Neural crest cell (in vitro differentiated cells): ENCODE results near the gene MUC2. TPM values are rescaled to one million over a fixed set of nuclear protein-coding genes. Genes with fewer than 3 reads are reported as not detected.

Experiments used
- DNase-seq: peaks from one replicate; pipeline ENCODE4 v3.0.0; 2021; ENCODE audit warnings: low read depth, mixed read lengths, low spot score
- H3K27ac Mint-ChIP-seq: one replicate; pipeline ENCODE4 v1.8.0; 2021; ENCODE audit warnings: mild to moderate bottlenecking, mixed read lengths; ENCODE audit not compliant: unreplicated experiment
- H3K27me3 Mint-ChIP-seq: 2 replicates; pipeline ENCODE4 v1.8.0; 2021; ENCODE audit warnings: low read depth, mild to moderate bottlenecking, mixed read lengths
- H3K36me3 Mint-ChIP-seq: 2 replicates; pipeline ENCODE4 v1.8.0; 2021; ENCODE audit warnings: low read depth, mild to moderate bottlenecking, mixed read lengths
- H3K4me1 Mint-ChIP-seq: 2 replicates; pipeline ENCODE4 v1.8.0; 2021; ENCODE audit warnings: mixed read lengths
- H3K4me3 Mint-ChIP-seq: one replicate; pipeline ENCODE4 v1.8.0; 2021; ENCODE audit warnings: mild to moderate bottlenecking, mixed read lengths
- H3K9me3 Mint-ChIP-seq: 2 replicates; pipeline ENCODE4 v1.8.0; 2021; ENCODE audit warnings: mixed read lengths
- CTCF ChIP-seq: fragments of 200-600 bp; sonication (generic); conservative IDR thresholded peaks from 2 replicates; pipeline ENCODE4 v1.5.0; 2021; ENCODE audit warnings: antibody characterized with exemption, mild to moderate bottlenecking
- total RNA-seq: library from RNA; stranded (reverse); gene quantifications from 2 replicates; pipeline ENCODE4 v1.2.1, GENCODE V29; 2021

The MUC2 gene
- total RNA-seq, 1 donor from 2014 or later, result not detected

- DNase-seq, result no peak
- no peak overlapping the region for H3K4me3 Mint-ChIP-seq
These were observed 14.9 kb upstream of the MUC2 start for GRCh38 chr11:1059759-1060158.

GRCh38 chr11:1060410-1060809 lies 14.3 kb upstream of the MUC2 start:
- Mint-ChIP-seq H3K4me3 (no peak overlapping the region), H3K36me3 (peaks cover 2% of the 10 kb centered on the region), H3K27me3 (peaks cover 22% of the 10 kb centered on the region), H3K4me1 (peaks cover 11% of the 10 kb centered on the region), H3K9me3 (peaks cover 2% of the 10 kb centered on the region), H3K27ac (no peak overlapping the region)
- no peak for DNase-seq
- TF ChIP-seq CTCF, result no peak

More at GRCh38 chr11:1059759-1060158, 14.9 kb upstream of the MUC2 start:
- no peak for TF ChIP-seq CTCF
- H3K27me3 Mint-ChIP-seq, result peaks cover 22% of the 10 kb centered on the region
- H3K9me3 Mint-ChIP-seq, result peaks cover 2% of the 10 kb centered on the region
- peaks cover 11% of the 10 kb centered on the region for H3K4me1 Mint-ChIP-seq
- H3K36me3 Mint-ChIP-seq, result peaks cover 2% of the 10 kb centered on the region
- no peak overlapping the region for H3K27ac Mint-ChIP-seq

- Mint-ChIP-seq H3K4me1 (peaks cover 11% of the 10 kb centered on the region), H3K9me3 (peaks cover 2% of the 10 kb centered on the region), H3K4me3 (no peak overlapping the region), H3K36me3 (peaks cover 2% of the 10 kb centered on the region), H3K27me3 (peaks cover 27% of the 10 kb centered on the region), H3K27ac (no peak overlapping the region)
- TF ChIP-seq CTCF, result no peak
- no peak for DNase-seq
These were observed 13.6 kb upstream of the MUC2 start for GRCh38 chr11:1060852-1061616.

GRCh38 chr11:1062075-1062820 lies 12.4 kb upstream of the MUC2 start:
- DNase-seq, result no peak
- peaks cover 2% of the 10 kb centered on the region for H3K9me3 Mint-ChIP-seq
- peaks cover 34% of the 10 kb centered on the region for H3K27me3 Mint-ChIP-seq

DNA sequence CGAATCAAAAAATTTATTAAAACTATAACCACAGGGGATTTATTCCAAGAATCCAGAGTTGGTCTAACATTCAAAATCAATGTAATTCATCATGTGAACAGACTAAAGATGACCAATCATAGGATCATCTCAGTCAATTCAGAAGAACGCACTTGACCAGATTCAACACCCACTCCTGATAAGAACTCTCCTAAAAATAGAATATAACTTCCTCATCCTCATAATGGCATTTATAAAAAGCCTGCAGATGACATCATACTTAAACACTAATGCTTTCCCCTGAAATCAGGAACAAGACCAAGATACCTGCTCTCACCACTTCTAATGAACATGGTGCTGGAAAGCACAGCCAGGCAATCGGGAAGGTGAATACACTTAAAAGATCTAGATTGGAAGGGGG lies 10.5 kb upstream of the MUC2 start:
- no peak overlapping the region for H3K27ac Mint-ChIP-seq
- TF ChIP-seq CTCF, result no peak
- H3K9me3 Mint-ChIP-seq, result peaks cover 2% of the 10 kb centered on the region
- peaks cover 42% of the 10 kb centered on the region for H3K27me3 Mint-ChIP-seq
- peaks cover 16% of the 10 kb centered on the region for H3K4me1 Mint-ChIP-seq
- DNase-seq, result no peak
- peaks cover 2% of the 10 kb centered on the region for H3K36me3 Mint-ChIP-seq
- no peak overlapping the region for H3K4me3 Mint-ChIP-seq

More at GRCh38 chr11:1062075-1062820, 12.4 kb upstream of the MUC2 start:
- no peak for TF ChIP-seq CTCF
- Mint-ChIP-seq H3K27ac (no peak overlapping the region), H3K36me3 (peaks cover 2% of the 10 kb centered on the region), H3K4me3 (no peak overlapping the region), H3K4me1 (peaks cover 11% of the 10 kb centered on the region)
